G401 (cell line): ENCODE data around the gene PRSS50. TPM values are rescaled to one million over a fixed set of nuclear protein-coding genes. Genes with fewer than 3 reads are reported as not detected.

Experiments
- DNase-seq: peaks from one replicate; pipeline ENCODE4 v3.0.0-alpha.2; 2015; ENCODE audit warnings: low spot score
- in situ Hi-C: cut with HindIII; loops from 2 replicates; pipeline ENCODE4 v1.10.0; 2016; ENCODE audit warnings: low sequenced_read_pairs, mixed read lengths
- total RNA-seq: library from RNA; depleted of rRNA; stranded (reverse); fragments of >200 nt; shearing (Covaris generic); gene quantifications from 2 replicates; pipeline ENCODE4 v1.2.3, GENCODE V29; 2014; rRNA removed

The PRSS50 gene
- total RNA-seq, 1 experiment from 2014 or later: not detected

- no peak for DNase-seq
- in situ Hi-C loops: no loop called here
Observed at GRCh38 chr3:46664188-46664970, 53.3 kb downstream of the PRSS50 start.

DNA sequence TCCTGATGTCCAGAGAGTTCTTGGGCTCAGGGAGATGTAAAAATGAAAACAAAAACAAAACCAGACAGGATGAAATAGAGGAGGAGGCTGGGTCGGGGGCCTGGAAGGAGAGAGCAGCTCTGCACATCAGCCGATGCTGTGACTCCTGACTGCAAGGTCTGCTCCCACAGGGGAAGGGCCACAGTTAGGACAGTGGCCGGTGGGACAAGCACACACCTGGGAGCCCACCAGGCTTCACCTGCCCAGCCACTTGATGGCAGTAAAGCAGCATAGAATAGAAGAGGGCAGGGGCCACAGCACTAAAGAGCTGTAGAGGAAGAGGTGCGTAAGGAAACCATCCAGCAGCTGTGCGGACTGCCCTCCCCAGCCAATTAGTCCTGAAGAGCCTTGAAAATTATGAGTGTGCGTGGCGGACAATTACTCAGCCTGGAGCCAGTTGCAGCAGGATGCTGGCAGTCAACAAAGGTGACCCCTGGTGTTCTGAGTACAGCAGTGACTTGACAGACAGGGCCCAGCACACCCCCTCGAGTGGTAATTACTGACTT is 54.0 kb downstream of the PRSS50 start:
- in situ Hi-C loops: no loop called here
- DNase-seq: no peak

GRCh38 chr3:46662771-46663551 is 54.7 kb downstream of the PRSS50 start:
- no peak for DNase-seq
- in situ Hi-C loops: no loop called here

Other genes starting within 250 kb of the PRSS50 start
- not detected in 2 replicates for gene RTP3, start 219.9 kb downstream of the PRSS50 start, total RNA-seq
- gene LRRC2, start 151.6 kb downstream of the PRSS50 start, total RNA-seq: not detected in 2 replicates
- not detected in 2 replicates for gene FAM240A, start 105.3 kb downstream of the PRSS50 start, total RNA-seq
- gene ALS2CL, start 24.2 kb downstream of the PRSS50 start, total RNA-seq: 0.20 and 0.31 TPM in 2 replicates
- not detected in 2 replicates for gene TMIE, start 16.5 kb downstream of the PRSS50 start, total RNA-seq
- gene MYL3, start 145.6 kb upstream of the PRSS50 start, total RNA-seq: 5.8 and 7.4 TPM in 2 replicates
- 14.8 and 23.6 TPM in 2 replicates for gene PTH1R, start 159.9 kb upstream of the PRSS50 start, total RNA-seq